K562 (cell line): ENCODE results near the gene ZNHIT2. TPM values are rescaled to one million over a fixed set of nuclear protein-coding genes. Genes with fewer than 3 reads are reported as not detected.

Experiments
- CAMTA2 ChIP-seq: fragments of 250-450 bp; sonication (Bioruptor Pico); conservative IDR thresholded peaks from 2 replicates; pipeline ENCODE4 v1.5.1; 2022
- CGGBP1 ChIP-seq: fragments of 250-450 bp; sonication (Bioruptor Pico); IDR thresholded peaks from 2 replicates; pipeline ENCODE4 v1.9.0; 2021; ENCODE audit warnings: mild to moderate bottlenecking
- CSDE1 ChIP-seq, 2 experiments: fragments of 450-650 bp; IDR thresholded peaks; 2 replicates each; pipeline ENCODE4 v1.6.1; 2016; ENCODE audit warnings: mild to moderate bottlenecking in 1 of 2
- ETV5 ChIP-seq: sonication (generic); formaldehyde crosslinking; IDR thresholded peaks from 2 replicates; pipeline ENCODE4 v1.4.0; 2020; ENCODE audit warnings: low read depth, mild to moderate bottlenecking, missing genetic modification reagents
- HNRNPK ChIP-seq: fragments of 200-400 bp; formaldehyde crosslinking; IDR thresholded peaks from one replicate; pipeline ENCODE4 v1.6.1; 2018; ENCODE audit warnings: mild to moderate bottlenecking, low read depth, low read length; ENCODE audit not compliant: poor library complexity, severe bottlenecking
- KAT2B ChIP-seq: IDR thresholded peaks from one replicate; pipeline ENCODE4 v1.6.1; 2012; ENCODE audit warnings: low read depth, mild to moderate bottlenecking, control low read depth, inconsistent platforms, low read length, moderate library complexity
- L3MBTL2 ChIP-seq: fragments of 450-650 bp; IDR thresholded peaks from 2 replicates; pipeline ENCODE4 v1.6.1; 2016; ENCODE audit warnings: mild to moderate bottlenecking, moderate library complexity
- MGA ChIP-seq: fragments of 450-650 bp; IDR thresholded peaks from 2 replicates; pipeline ENCODE4 v1.6.1; 2016; ENCODE audit warnings: mild to moderate bottlenecking, moderate library complexity
- NBN ChIP-seq: fragments of 450-650 bp; IDR thresholded peaks from 2 replicates; pipeline ENCODE4 v1.6.1; 2016; ENCODE audit warnings: low read depth, mild to moderate bottlenecking
- NEUROD1 ChIP-seq: fragments of 150-350 bp; IDR thresholded peaks from 2 replicates; pipeline ENCODE4 v1.6.1; 2014; ENCODE audit warnings: borderline replicate concordance, low read length, low read depth; ENCODE audit not compliant: partially characterized antibody
- NRF1 ChIP-seq, 2 experiments: fragments of 450-650 bp; IDR thresholded peaks in 1 of 2; conservative IDR thresholded peaks in 1 of 2; 2 replicates each; pipeline ENCODE4 v1.6.1; 2014; ENCODE audit warnings: mild to moderate bottlenecking in 2 of 2
- PTBP1 ChIP-seq: fragments of 200-400 bp; formaldehyde crosslinking; IDR thresholded peaks from 2 replicates; pipeline ENCODE4 v1.6.1; 2017; ENCODE audit warnings: low read depth, low read length
- SMARCC2 ChIP-seq: fragments of 450-650 bp; IDR thresholded peaks from 2 replicates; pipeline ENCODE4 v1.6.1; 2017; ENCODE audit warnings: antibody characterized with exemption, moderate library complexity, mild to moderate bottlenecking, low read depth
- THAP7 ChIP-seq: fragments of 250-450 bp; sonication (Bioruptor Pico); IDR thresholded peaks from 2 replicates; pipeline ENCODE4 v1.5.0; 2021
- ZNF140 ChIP-seq: fragments of 250-450 bp; sonication (Bioruptor Pico); IDR thresholded peaks from 2 replicates; pipeline ENCODE4 v1.8.0; 2021; ENCODE audit warnings: moderate library complexity, mild to moderate bottlenecking, inconsistent platforms
- ZNF217 ChIP-seq: sonication (generic); formaldehyde crosslinking; IDR thresholded peaks from 2 replicates; pipeline ENCODE4 v1.8.0; 2022; ENCODE audit warnings: mild to moderate bottlenecking, missing genetic modification reagents
- polyA plus RNA-seq, 8 experiments: library from polyadenylated mRNA; depleted of rRNA in 4 of 8; stranded (reverse) in 5 of 8; unstranded in 3 of 8; fragments of >200 nt; fragmentation: Nextera tagmentation in 2 of 8; fragmentation: Illumina TruSeq in 1 of 8; extraction: Ambion mirVana in 2 of 8; extraction: Trizol in 1 of 8; gene quantifications; 2 replicates each; pipeline versions ENCODE4 v1.2.1 to v1.2.3, GENCODE V29; 2011 to 2014; ENCODE audit warnings: inconsistent platforms in 1 of 8, missing spikeins in 1 of 8
- total RNA-seq, 7 experiments: library from RNA; depleted of rRNA in 6 of 7; stranded (reverse); fragments of >200 nt in 6 of 7; fragmentation: Illumina TruSeq in 2 of 7; extraction: Trizol in 2 of 7; gene quantifications; 2 replicates each; pipeline versions ENCODE4 v1.2.1 to v1.2.3, GENCODE V29; 2011 to 2021; ENCODE audit warnings: low replicate concordance in 1 of 7

ZNHIT2 gene
- total and polyA plus RNA-seq, 9 of the 15 experiments (the other 6 are each of a cell fraction or from before 2014, with no cell fraction given), result 0.08 to 39.0 (median 2.5) TPM

- TF ChIP-seq MGA (no peak; the same call in 1 of the 2 replicates), ZNF140 (CRISPR knock-in tag) (no peak), NBN (peak; percentile 93), NRF1 (conservative IDR thresholded peaks at IDR 0.05 in 1 of 2, IDR thresholded peaks at IDR 0.05 in 1 of 2) (peak; percentile 46 to 55), CGGBP1 (CRISPR knock-in tag) (no peak), HNRNPK (no peak), NEUROD1 (peak; percentile 52), THAP7 (CRISPR knock-in tag) (no peak; the same call in 1 of the 2 replicates), L3MBTL2 (peak; percentile 53), SMARCC2 (no peak), ZNF217 (CRISPR knock-in tag) (no peak), KAT2B (no peak), ETV5 (CRISPR knock-in tag) (peak; percentile 87), CAMTA2 (CRISPR knock-in tag) (no peak), PTBP1 (no peak), CSDE1 (IDR thresholded peaks at IDR 0.05) (peak in 1 of 2 experiments; percentile 88; a peak in 2 of 4 replicates)
Observed at GRCh38 chr11:65083834-65084597, 33.5 kb downstream of the ZNHIT2 start, which contains the start of the genes CDCA5 and ZFPL1 (continued).
